Fibroblast of lung (primary cell): ENCODE results near the gene SLC9A1.

Experiments
- EZH2 ChIP-seq: IDR thresholded peaks from 2 replicates; pipeline ENCODE4 v1.5.1; 2012; ENCODE audit warnings: low read length, control low read depth, mild to moderate bottlenecking; ENCODE audit errors: missing control alignments
- TF ChIP-seq, protein P1 (sequence below), 2 donors: IDR thresholded peaks in 1 of 2; conservative IDR thresholded peaks in 1 of 2; 1 replicate in 1 of 2; 2 replicates in 1 of 2; pipeline ENCODE4 v1.5.1; 2011 to 2012; ENCODE audit warnings: low read length in 2 of 2, control low read depth in 1 of 2, inconsistent platforms in 1 of 2, low read depth in 1 of 2, mild to moderate bottlenecking in 1 of 2

DNA sequence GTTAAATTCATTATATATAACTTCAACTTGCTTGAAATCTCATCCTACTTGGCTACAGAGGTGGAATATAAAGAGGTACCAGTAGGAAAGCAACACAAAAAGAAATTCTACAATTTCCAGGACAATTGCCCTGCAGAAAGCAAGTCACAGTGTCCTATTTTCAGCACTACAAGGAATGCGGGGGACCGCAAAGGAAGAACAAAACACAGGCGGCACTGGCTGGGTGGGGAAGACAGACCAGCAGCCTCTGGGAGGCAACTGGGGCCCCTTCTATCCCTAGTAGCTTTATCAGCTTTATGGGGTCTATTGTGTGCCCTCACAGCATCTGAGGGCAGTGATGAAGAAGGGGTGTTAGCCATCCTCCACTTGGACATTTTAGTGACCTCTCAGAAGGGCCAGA lies 30.5 kb downstream of the SLC9A1 start:
- TF ChIP-seq, protein P1, sequence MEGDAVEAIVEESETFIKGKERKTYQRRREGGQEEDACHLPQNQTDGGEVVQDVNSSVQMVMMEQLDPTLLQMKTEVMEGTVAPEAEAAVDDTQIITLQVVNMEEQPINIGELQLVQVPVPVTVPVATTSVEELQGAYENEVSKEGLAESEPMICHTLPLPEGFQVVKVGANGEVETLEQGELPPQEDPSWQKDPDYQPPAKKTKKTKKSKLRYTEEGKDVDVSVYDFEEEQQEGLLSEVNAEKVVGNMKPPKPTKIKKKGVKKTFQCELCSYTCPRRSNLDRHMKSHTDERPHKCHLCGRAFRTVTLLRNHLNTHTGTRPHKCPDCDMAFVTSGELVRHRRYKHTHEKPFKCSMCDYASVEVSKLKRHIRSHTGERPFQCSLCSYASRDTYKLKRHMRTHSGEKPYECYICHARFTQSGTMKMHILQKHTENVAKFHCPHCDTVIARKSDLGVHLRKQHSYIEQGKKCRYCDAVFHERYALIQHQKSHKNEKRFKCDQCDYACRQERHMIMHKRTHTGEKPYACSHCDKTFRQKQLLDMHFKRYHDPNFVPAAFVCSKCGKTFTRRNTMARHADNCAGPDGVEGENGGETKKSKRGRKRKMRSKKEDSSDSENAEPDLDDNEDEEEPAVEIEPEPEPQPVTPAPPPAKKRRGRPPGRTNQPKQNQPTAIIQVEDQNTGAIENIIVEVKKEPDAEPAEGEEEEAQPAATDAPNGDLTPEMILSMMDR (conservative IDR thresholded peaks at IDR 0.05 in 1 of 2, IDR thresholded peaks at IDR 0.05 in 1 of 2; ENCODE audit: low read depth in 1 of 2, low read length in 2 of 2): no peak
- TF ChIP-seq EZH2: no peak
